Calu3 (cell line): Measurements from ENCODE around the gene RGS17. TPM values are rescaled to one million over a fixed set of nuclear protein-coding genes. Genes with fewer than 3 reads are reported as not detected.

Source experiments
- BruUV-seq: library from RNA; stranded (reverse); fragments of 400-500 nt; replicated peaks from 2 replicates; lab custom pipeline; 2021; lab: Mats Ljungman, UMichigan
- CTCF ChIA-PET: fragments of 300-600 bp; sonication (Branson Sonifier 250); formaldehyde crosslinking; loops from one replicate; lab custom pipeline; 2022; ENCODE audit warnings: antibody characterized with exemption; lab: Charles Lee
- DNase-seq: peaks from one replicate; pipeline ENCODE4 v3.0.0; 2022
- H3K27ac Mint-ChIP-seq: one replicate; pipeline ENCODE4 v1.8.0; 2022; ENCODE audit warnings: mixed read lengths; ENCODE audit not compliant: unreplicated experiment
- H3K27me3 Mint-ChIP-seq: one replicate; pipeline ENCODE4 v1.8.0; 2022; ENCODE audit warnings: mixed read lengths; ENCODE audit not compliant: unreplicated experiment
- H3K36me3 Mint-ChIP-seq: one replicate; pipeline ENCODE4 v1.8.0; 2022; ENCODE audit warnings: mild to moderate bottlenecking, moderate library complexity, mixed read lengths; ENCODE audit not compliant: insufficient read depth, unreplicated experiment
- H3K4me1 Mint-ChIP-seq: one replicate; pipeline ENCODE4 v1.8.0; 2022; ENCODE audit warnings: mild to moderate bottlenecking, low read depth, mixed read lengths; ENCODE audit not compliant: unreplicated experiment
- H3K4me3 Mint-ChIP-seq: one replicate; pipeline ENCODE4 v1.8.0; 2022; ENCODE audit warnings: mild to moderate bottlenecking, low read depth, moderate library complexity, mixed read lengths; ENCODE audit not compliant: unreplicated experiment
- H3K9me3 Mint-ChIP-seq: one replicate; pipeline ENCODE4 v1.8.0; 2022; ENCODE audit warnings: low read depth, mixed read lengths; ENCODE audit not compliant: unreplicated experiment
- CTCF ChIP-seq: fragments of 200-600 bp; IDR thresholded peaks from one replicate; pipeline ENCODE4 v1.8.0; 2022; ENCODE audit warnings: antibody characterized with exemption; ENCODE audit not compliant: unreplicated experiment
- intact Hi-C: fragments of 100-400 bp; cut with micrococcal nuclease; formaldehyde crosslinking; loops from one replicate; pipeline ENCODE4 v1.10.0; 2022; ENCODE audit not compliant: unreplicated experiment
- total RNA-seq: library from RNA; stranded (reverse); gene quantifications from 2 replicates; pipeline ENCODE4 v1.2.3, GENCODE V29; 2022

RGS17 gene
- total RNA-seq, 1 experiment from 2014 or later: 0.78 TPM

DNA sequence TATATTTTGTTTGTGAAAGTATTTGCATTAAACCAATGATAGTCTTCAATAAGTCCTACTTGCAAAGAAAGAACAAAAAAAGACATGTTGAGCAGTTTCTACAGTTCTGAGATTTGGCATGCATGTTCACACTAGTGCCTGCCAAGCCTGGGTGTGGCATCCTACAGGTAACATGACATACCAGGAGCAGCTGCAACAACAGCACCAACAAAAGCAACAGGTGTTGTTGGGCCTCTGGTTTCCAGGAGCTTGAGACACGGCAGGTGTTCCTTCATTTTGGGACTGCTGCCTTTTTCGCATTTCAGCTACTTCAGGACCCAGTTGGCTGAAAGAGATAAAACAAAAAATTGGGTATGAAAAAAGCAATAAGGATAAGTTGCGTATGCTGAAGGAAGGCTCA is 87.4 kb downstream of the RGS17 start:
- Mint-ChIP-seq H3K4me3 (no peak overlapping the region), H3K9me3 (peaks cover 4% of the 10 kb centered on the region), H3K36me3 (no peaks in the 10 kb centered on the region), H3K27ac (no peak overlapping the region), H3K27me3 (no peaks in the 10 kb centered on the region), H3K4me1 (no peaks in the 10 kb centered on the region)
- CTCF ChIA-PET: no interaction called here
- intact Hi-C loops: no loop called here
- no peak for TF ChIP-seq CTCF
- no peak for DNase-seq
- BruUV-seq: no TSS peak

DNA sequence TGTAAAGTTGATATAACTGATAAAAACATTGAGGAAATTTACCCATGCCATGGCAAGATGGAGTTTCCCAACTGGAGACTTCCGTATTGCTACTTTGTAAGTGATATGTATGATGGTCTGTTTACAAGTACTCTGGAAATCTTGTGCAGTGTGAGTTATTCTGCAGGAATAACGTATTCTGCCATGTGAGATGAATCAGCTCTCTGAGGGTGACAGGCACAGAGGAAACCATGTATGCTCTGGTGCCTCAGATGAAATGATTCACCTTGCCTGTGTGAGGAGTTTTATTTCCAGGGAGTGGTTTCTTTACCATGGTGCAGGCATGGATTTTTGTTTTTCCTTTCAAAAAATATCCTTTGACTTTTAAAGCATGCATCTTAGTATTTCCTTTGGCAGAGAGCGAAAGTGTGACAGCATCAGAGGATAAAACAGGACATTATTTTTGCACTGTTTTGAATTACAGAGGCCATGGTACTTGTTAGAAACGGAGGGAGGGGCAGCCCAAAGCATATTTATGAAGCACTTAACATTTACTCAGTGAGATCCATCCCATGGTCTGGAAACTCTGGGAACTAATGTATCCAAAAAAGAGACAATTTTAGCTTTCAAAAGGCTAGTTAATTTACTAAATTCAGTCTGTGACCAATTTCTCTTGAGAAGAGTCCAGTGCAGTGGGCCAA is 92.6 kb downstream of the RGS17 start:
- Mint-ChIP-seq H3K4me1 (no peaks in the 10 kb centered on the region), H3K9me3 (no peaks in the 10 kb centered on the region), H3K4me3 (no peak overlapping the region), H3K27me3 (no peaks in the 10 kb centered on the region), H3K27ac (no peak overlapping the region), H3K36me3 (no peaks in the 10 kb centered on the region)
- TF ChIP-seq CTCF: no peak
- intact Hi-C loops: loop anchor here (10.0 kb wide), 1 partner anchor 476 kb away; no protein-coding TSS in a partner anchor
- CTCF ChIA-PET: no interaction called here
- DNase-seq: no peak
- no TSS peak for BruUV-seq

DNA sequence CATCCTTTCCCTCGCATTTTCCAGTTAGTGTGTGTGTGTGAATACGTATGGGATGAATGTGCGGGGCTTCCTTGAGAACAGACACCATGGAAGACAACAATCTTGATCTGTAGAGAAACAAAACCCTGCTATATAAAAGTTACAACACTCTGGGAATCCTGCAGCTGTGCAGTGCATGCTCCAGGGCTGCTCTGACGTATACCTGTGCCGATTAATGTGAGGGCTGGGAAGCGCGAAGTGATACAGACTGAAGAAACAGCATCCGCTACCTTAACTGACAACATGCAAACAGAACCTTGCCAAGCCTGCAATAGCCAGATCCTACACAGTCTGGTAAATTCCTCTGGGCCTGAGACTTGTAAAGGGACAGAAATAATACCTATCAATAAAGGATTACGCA is 96.9 kb downstream of the RGS17 start:
- CTCF ChIA-PET: no interaction called here
- Mint-ChIP-seq H3K4me1 (peaks cover 20% of the 10 kb centered on the region), H3K4me3 (no peak overlapping the region), H3K9me3 (no peaks in the 10 kb centered on the region), H3K27ac (no peak overlapping the region), H3K36me3 (no peaks in the 10 kb centered on the region), H3K27me3 (no peaks in the 10 kb centered on the region)
- DNase-seq: no peak
- TF ChIP-seq CTCF: no peak
- intact Hi-C loops: loop anchor here (5.0 to 10.0 kb wide), 3 partner anchors 73 to 481 kb away; no protein-coding TSS in a partner anchor
- no TSS peak for BruUV-seq

DNA sequence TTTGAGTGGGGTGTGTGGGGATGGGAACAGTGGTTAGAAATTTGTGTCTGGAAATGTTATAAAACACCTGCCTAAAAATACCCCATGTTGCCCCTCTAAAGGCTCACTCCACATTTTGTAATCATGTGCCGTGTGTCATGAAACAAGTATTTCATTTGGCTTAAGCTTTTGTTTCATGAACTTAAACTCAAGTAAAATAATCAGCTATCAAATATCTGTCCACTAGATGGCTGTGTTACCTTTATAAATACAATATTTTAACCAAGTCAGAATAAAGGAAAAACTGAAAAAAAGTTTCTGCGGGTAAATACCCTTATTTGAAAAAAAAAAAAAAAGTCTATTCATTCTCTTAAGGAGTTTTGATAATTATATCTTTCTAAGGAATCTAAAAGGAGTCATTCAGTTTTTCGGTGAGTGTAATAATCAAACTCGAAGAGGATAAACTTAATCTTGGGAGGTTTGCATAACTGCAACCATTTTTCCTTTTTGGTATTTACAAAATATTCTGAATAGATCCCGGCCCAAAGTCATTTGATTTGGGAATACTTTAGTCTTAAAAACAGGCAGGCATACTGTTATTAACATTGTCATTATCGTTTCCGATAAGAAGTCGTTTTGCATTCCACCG is 98.7 kb downstream of the RGS17 start:
- Mint-ChIP-seq H3K9me3 (no peaks in the 10 kb centered on the region), H3K36me3 (no peaks in the 10 kb centered on the region), H3K4me1 (peaks cover 20% of the 10 kb centered on the region), H3K27me3 (no peaks in the 10 kb centered on the region), H3K27ac (peak overlapping the region; percentile 4), H3K4me3 (no peak overlapping the region)
- intact Hi-C loops: loop anchor here (1.0 to 10.0 kb wide), 4 partner anchors 75 to 482 kb away; no protein-coding TSS in a partner anchor
- no TSS peak for BruUV-seq
- no peak for DNase-seq
- CTCF ChIA-PET: interaction anchor here (0.6 to 1.9 kb wide), 7 partner anchors 10 to 945 kb away, joined by 3 to 10 read pairs (median 4); no protein-coding TSS in a partner anchor
- TF ChIP-seq CTCF: no peak
